ENCODE measurements around the gene FMN1. TPM values are rescaled to one million over a fixed set of nuclear protein-coding genes. Genes with fewer than 3 reads are reported as not detected.

FMN1 gene
- total RNA-seq, 1 donor from 2014 or later = 1.6 TPM

GRCh38 chr15:32781781-32782180 lies 412.7 kb downstream of the FMN1 start:
- H3K36me3 Mint-ChIP-seq = no peaks in the 10 kb centered on the region
- no peak overlapping the region for H3K27ac Mint-ChIP-seq
- no peak overlapping the region for H3K4me3 Mint-ChIP-seq
- peaks cover 1% of the 10 kb centered on the region for H3K27me3 Mint-ChIP-seq (ENCODE audit: low read depth)
- TF ChIP-seq CTCF (IDR thresholded peaks at IDR 0.05; ENCODE audit: unreplicated experiment) = no peak
- peaks cover 3% of the 10 kb centered on the region for H3K4me1 Mint-ChIP-seq
- DNase-seq (ENCODE audit: low spot score in 2 of 2, unreplicated experiment in 2 of 2) = no peak
- peaks cover 10% of the 10 kb centered on the region for H3K9me3 Mint-ChIP-seq

GRCh38 chr15:32778391-32779176 lies 415.9 kb downstream of the FMN1 start:
- Mint-ChIP-seq H3K27me3 (ENCODE audit: low read depth) (peaks cover 6% of the 10 kb centered on the region), H3K36me3 (no peaks in the 10 kb centered on the region), H3K4me1 (no peaks in the 10 kb centered on the region), H3K9me3 (peaks cover 10% of the 10 kb centered on the region), H3K27ac (no peak overlapping the region), H3K4me3 (no peak overlapping the region)
- DNase-seq (ENCODE audit: low spot score in 2 of 2, unreplicated experiment in 2 of 2) = no peak
- no peak for TF ChIP-seq CTCF (IDR thresholded peaks at IDR 0.05; ENCODE audit: unreplicated experiment)

GRCh38 chr15:32775103-32775502 lies 419.4 kb downstream of the FMN1 start:
- Mint-ChIP-seq H3K9me3 (peaks cover 10% of the 10 kb centered on the region), H3K4me1 (no peaks in the 10 kb centered on the region), H3K27me3 (ENCODE audit: low read depth) (peaks cover 7% of the 10 kb centered on the region), H3K36me3 (no peaks in the 10 kb centered on the region), H3K27ac (no peak overlapping the region), H3K4me3 (no peak overlapping the region)
- DNase-seq (ENCODE audit: low spot score in 2 of 2, unreplicated experiment in 2 of 2) = no peak
- no peak for TF ChIP-seq CTCF (IDR thresholded peaks at IDR 0.05; ENCODE audit: unreplicated experiment)

- no peak for DNase-seq (ENCODE audit: low spot score in 2 of 2, unreplicated experiment in 2 of 2)
- H3K36me3 Mint-ChIP-seq = no peaks in the 10 kb centered on the region
- peaks cover 3% of the 10 kb centered on the region for H3K9me3 Mint-ChIP-seq
- H3K4me1 Mint-ChIP-seq = no peaks in the 10 kb centered on the region
- TF ChIP-seq CTCF (IDR thresholded peaks at IDR 0.05; ENCODE audit: unreplicated experiment) = no peak
- H3K4me3 Mint-ChIP-seq = no peak overlapping the region
- peaks cover 7% of the 10 kb centered on the region for H3K27me3 Mint-ChIP-seq (ENCODE audit: low read depth)
- H3K27ac Mint-ChIP-seq = no peak overlapping the region
Measured at GRCh38 chr15:32774022-32774421, 420.5 kb downstream of the FMN1 start.

GRCh38 chr15:32767236-32767635 lies 427.3 kb downstream of the FMN1 start:
- no peak for TF ChIP-seq CTCF (IDR thresholded peaks at IDR 0.05; ENCODE audit: unreplicated experiment)
- Mint-ChIP-seq H3K4me1 (no peaks in the 10 kb centered on the region), H3K36me3 (no peaks in the 10 kb centered on the region), H3K9me3 (no peaks in the 10 kb centered on the region), H3K27ac (no peak overlapping the region), H3K4me3 (no peak overlapping the region), H3K27me3 (ENCODE audit: low read depth) (peaks cover 9% of the 10 kb centered on the region)
- no peak for DNase-seq (ENCODE audit: low spot score in 2 of 2, unreplicated experiment in 2 of 2)

Data from mesothelial cell of epicardium (in vitro differentiated cells).